Vagina (tissue), 2 donors: ENCODE data around the gene PIEZO1.

ENCODE experiments used
- CTCF ChIP-seq, 3 experiments: fragments of 450-650 bp in 2 of 3; fragments of 200-600 bp in 1 of 3; sonication (generic) in 1 of 3; IDR thresholded peaks; one replicate each; pipeline ENCODE4 v1.5.1; 2017 to 2019; ENCODE audit warnings: antibody characterized with exemption in 3 of 3, mild to moderate bottlenecking in 2 of 3, moderate library complexity in 2 of 3
- POLR2A ChIP-seq, 2 donors: fragments of 450-650 bp; IDR thresholded peaks; one replicate each; pipeline ENCODE4 v1.6.1; 2017; ENCODE audit warnings: antibody characterized with exemption in 2 of 2, mild to moderate bottlenecking in 2 of 2, moderate library complexity in 2 of 2

GRCh38 chr16:88665570-88665969, 119.5 kb downstream of the PIEZO1 start:
- TF ChIP-seq CTCF (IDR thresholded peaks at IDR 0.05): no peak
- no peak for TF ChIP-seq POLR2A (IDR thresholded peaks at IDR 0.05)
